ENCODE data around the gene KIF4B. TPM values are rescaled to one million over a fixed set of nuclear protein-coding genes. Genes with fewer than 3 reads are reported as not detected.

Gene KIF4B, protein sequence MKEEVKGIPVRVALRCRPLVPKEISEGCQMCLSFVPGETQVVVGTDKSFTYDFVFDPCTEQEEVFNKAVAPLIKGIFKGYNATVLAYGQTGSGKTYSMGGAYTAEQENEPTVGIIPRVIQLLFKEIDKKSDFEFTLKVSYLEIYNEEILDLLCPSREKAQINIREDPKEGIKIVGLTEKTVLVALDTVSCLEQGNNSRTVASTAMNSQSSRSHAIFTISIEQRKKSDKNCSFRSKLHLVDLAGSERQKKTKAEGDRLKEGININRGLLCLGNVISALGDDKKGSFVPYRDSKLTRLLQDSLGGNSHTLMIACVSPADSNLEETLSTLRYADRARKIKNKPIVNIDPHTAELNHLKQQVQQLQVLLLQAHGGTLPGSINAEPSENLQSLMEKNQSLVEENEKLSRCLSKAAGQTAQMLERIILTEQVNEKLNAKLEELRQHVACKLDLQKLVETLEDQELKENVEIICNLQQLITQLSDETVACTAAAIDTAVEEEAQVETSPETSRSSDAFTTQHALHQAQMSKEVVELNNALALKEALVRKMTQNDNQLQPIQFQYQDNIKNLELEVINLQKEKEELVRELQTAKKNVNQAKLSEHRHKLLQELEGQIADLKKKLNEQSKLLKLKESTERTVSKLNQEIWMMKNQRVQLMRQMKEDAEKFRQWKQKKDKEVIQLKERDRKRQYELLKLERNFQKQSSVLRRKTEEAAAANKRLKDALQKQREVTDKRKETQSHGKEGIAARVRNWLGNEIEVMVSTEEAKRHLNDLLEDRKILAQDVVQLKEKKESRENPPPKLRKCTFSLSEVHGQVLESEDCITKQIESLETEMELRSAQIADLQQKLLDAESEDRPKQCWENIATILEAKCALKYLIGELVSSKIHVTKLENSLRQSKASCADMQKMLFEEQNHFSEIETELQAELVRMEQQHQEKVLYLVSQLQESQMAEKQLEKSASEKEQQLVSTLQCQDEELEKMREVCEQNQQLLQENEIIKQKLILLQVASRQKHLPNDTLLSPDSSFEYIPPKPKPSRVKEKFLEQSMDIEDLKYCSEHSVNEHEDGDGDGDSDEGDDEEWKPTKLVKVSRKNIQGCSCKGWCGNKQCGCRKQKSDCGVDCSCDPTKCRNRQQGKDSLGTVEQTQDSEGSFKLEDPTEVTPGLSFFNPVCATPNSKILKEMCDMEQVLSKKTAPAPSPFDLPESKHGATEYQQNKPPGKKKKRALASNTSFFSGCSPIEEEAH
- total RNA-seq = under 0.01 and 0.12 TPM in 2 replicates

GRCh38 chr5:155013526-155013925 is at the start of gene KIF4B:
Gene KIF4B, plus strand, starts transcription at chr5:155013755. Its CDS starts 105 bp downstream, at chr5:155013860.

Other genes with a start within 250 kb of the KIF4B start
- 3.3 and 4.5 TPM in 2 replicates for gene FAXDC2, start 163.2 kb upstream of the KIF4B start, total RNA-seq
- 49.9 and 59.3 TPM in 2 replicates for gene CNOT8, start 155.1 kb upstream of the KIF4B start, total RNA-seq
- gene GEMIN5, start 75.5 kb upstream of the KIF4B start, total RNA-seq = 18.4 and 21.7 TPM in 2 replicates
- gene MRPL22, start 72.7 kb upstream of the KIF4B start, total RNA-seq = 26.4 and 28.0 TPM in 2 replicates